Measurements from ENCODE around the gene CACNA1C.

The CACNA1C gene

DNA sequence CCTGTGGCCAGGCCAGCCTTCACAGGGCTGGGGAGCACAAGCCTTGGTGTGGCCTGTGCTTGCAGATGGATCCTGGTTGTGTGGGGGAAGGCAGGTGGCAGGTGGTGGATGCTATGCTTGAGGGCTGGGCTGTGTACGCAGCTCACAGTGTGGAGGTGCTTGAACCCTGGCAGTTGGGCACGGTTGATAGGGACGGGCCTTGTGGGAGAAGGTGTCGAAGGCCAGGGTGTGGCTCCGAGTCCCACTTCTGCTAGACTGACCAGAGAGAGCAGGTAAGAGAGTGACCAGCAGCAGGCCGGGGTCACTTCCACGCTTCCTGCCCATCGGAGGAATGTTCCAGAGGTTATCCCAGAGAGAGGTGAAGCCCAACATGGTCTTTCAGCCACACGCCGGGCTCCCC, 85.5 kb downstream of the CACNA1C start:
- DNase-seq (ENCODE audit: low read depth in 2 of 2), result no peak

- DNase-seq (ENCODE audit: low read depth in 2 of 2), result no peak
Observed at GRCh38 chr12:2138871-2139308, 86.1 kb downstream of the CACNA1C start.

DNA sequence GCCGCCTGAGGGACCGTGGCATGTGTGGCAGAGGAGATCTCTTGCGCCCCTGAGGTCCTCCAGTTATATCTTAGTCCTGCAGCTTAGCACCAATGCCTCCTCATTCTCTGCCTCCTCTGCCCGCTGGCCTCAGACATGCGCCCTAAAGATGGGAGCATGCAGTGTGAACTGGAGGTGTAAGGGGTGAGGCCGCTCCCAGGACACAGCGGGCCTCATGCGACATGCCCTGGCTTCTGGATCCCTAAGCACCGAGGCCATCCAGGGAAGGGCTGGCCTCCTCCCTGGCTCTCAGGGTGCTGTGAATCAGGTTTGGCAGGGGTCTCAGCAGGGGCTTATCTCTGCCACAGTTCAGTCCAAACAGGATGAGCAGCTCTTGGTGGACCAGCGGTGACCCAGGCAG, 86.9 kb downstream of the CACNA1C start:
- DNase-seq (ENCODE audit: low read depth in 2 of 2), result no peak

GRCh38 chr12:2140858-2141519, 88.2 kb downstream of the CACNA1C start:
- DNase-seq (ENCODE audit: low read depth in 2 of 2), result no peak

DNA sequence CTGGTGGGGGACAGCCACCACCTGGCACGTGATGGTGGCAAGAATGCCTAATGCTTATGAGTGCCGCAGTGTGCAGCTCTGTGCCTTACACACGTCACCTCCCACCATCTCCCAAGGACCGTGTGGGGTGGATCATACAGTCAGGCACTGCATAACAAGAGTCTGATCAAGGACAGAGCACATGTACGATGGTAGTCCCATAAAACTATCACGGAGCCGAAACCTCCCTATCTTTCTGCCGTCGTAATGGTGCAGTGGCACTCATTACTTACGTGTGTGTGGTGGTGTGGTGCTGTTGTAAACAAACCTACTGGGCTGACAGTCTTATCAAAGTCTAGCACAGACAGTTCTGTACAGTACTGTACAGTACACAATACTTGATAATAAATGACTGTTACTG, 89.3 kb downstream of the CACNA1C start:
- no peak for DNase-seq (ENCODE audit: low read depth in 2 of 2)

DNA sequence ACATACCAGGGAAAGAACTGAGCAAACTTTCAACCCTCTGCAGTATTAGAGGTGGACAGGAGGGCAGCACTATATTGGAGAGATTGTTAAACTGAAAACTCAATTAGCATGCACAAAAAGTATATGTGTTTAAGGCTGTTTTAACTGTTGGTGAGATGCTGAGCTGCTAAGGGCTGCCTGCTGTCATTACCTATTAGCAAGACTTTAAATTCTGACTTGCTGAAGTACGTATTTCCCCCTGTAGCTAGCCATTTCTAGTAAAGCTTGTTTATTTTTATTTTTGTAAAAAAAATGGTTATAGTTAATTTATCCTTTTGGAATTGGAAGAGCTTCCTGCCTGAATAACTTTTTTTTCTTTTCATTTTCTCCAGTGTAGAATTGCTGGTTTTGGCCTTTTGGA, 92.2 kb downstream of the CACNA1C start:
- no peak for DNase-seq (ENCODE audit: low read depth in 2 of 2)

DNA sequence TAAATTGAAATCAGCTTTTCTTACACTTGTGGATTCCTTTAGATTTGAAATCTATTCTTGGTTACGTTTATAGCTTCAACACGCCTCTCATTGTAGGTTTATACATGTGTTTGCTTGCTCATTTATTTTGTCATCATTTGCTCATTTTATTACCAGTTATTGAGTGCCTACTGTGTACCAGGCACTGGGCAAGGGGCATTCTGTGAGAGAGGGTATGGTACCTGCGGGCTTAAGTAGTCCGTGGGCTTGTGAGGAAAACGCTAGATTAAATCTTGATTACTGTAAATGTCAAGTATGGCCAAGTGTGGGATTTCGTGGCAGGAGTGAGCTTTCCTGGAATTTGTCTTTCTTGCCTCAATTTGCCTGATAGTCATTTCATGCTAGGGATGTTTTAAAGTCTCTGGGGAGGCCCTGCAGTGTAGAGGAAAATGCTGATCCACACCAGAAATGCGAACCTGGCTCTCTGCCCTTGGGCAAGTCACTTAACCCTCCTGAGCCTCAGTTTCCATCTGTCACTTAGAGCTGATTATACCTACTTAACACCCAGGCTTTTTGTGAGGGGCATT, 92.7 kb downstream of the CACNA1C start:
- no peak for DNase-seq (ENCODE audit: low read depth in 2 of 2)

- DNase-seq (ENCODE audit: low read depth in 2 of 2), result no peak
Observed at GRCh38 chr12:2147335-2147734, 94.5 kb downstream of the CACNA1C start.

- DNase-seq (ENCODE audit: low read depth in 2 of 2), result no peak
Observed at GRCh38 chr12:2149091-2149490, 96.3 kb downstream of the CACNA1C start.

DNA sequence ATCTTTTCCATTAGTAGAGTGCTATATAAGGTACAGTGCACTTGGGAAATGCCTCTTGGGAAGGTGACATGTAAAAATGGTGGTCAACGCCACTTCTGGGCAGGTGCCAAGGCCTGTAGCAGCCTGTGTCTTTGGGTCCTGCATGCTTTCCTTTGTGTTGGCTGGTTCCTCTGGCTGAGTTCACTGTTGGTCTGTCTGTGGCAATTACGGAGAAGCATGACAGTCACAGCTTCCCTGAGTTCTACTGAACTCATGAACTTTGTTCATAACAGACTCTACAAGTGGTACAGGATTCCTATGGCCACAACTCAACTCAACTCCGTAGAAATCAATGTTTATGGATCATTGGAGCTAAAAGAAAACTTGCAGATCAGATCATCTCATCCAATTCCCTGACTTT, 98.0 kb downstream of the CACNA1C start:
- DNase-seq (ENCODE audit: low read depth in 2 of 2), result no peak

GRCh38 chr12:2151391-2151790, 98.6 kb downstream of the CACNA1C start:
- no peak for DNase-seq (ENCODE audit: low read depth in 2 of 2)

- peak in 1 of 2 donors; percentile 13 for DNase-seq (ENCODE audit: low read depth in 2 of 2)
Observed at GRCh38 chr12:2152134-2152533, 99.3 kb downstream of the CACNA1C start.

DNA sequence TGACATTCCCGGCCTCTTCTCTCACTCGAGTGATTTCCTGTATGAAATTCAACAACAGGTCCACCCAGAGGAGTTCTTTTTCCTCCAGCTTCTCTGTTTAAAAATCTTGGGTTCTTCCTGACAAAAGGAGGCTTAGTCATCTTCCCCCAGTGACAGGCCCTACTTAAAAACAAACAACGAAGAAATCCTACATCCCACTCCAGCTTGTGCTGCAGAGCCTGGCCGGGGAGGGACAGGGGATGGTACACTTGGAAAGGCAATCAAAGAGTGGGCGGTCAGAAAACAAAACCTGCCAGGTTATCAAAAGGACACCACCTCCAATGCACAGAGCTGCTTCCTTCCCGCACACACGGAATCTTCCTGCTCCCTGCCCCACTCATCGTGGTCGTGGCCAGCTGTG, 101.3 kb downstream of the CACNA1C start:
- DNase-seq (ENCODE audit: low read depth in 2 of 2), result no peak

DNA sequence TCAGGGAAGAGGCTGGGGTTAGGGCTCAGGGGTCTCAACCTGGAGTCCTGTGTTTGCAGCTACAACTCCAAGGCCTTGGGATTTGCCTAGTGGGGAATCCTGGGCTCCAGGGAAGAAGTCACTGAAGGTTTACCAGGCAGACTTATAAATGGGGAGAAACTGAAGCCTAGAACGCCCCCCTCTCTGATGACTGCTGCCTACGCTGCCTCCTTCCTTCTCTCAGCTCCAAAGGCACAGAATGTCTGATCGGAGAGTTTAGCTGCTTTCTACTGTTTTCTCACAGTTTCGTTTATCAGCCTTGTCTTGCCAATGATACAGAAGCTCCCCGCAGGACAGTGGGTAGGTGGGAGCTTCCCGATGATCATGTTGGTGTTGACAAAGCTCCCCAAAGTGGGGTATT, 101.7 kb downstream of the CACNA1C start:
- no peak for DNase-seq (ENCODE audit: low read depth in 2 of 2)

DNA sequence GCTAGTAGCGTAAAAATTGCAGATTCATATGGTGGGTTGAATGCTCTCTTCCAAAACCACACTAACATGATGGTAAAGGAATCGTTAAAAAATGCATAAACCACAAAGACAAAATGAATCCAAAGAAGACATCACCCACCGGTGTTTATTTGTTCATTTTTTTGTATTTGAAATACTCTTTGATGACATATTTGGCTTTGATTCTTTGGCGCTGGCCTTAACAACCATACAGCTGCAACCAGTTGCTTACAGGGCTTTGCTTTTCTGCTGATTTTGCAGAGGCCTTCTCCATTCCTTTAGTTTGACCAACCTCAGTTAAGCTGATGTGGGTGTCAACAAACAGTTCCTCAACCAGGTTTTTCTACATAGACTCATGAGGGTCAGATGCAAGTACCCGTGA, 103.5 kb downstream of the CACNA1C start:
- no peak for DNase-seq (ENCODE audit: low read depth in 2 of 2)

DNA sequence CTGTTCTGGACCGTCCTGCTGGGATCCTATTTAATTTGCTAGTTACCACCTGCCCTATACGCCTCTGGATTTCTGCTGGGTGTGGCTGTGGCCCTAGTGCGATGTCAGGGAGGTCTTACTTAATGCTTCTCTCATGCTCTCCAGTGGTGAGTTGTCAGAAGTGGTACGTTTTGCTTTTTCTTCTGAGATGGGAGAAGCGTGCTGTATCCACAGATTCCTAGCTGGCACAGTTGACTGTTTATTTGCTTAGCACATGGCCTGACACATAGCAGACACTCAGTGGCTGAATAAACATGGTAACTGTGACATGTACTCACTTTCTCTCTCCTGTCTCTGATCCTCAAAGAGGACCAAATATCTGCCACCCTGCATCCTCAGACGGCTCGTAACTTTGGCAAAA, 107.3 kb downstream of the CACNA1C start:
- no peak for DNase-seq (ENCODE audit: low read depth in 2 of 2)

DNA sequence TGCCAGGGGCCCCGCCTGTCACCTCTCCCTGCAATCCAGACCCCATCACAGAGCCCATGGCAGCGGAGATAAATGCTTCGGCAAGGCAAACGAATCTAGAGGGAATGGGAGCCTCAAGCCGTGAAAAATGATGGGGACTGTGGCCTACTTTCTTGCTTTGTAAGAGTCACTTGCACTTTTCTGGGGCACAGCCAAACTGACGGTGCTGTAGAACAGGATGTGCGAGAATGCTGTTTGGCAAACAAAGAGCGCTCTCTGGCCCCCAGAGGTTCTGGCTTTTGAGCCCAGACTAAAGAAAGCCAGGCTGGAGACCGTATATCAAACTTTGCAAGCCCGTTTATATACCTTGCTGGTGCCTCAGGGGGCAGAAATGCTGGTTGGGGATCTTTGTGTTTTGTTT, 108.7 kb downstream of the CACNA1C start:
- DNase-seq (ENCODE audit: low read depth in 2 of 2), result no peak

- no peak for DNase-seq (ENCODE audit: low read depth in 2 of 2)
Observed at GRCh38 chr12:2163177-2163941, 110.6 kb downstream of the CACNA1C start.

GRCh38 chr12:2165021-2165420, 112.2 kb downstream of the CACNA1C start:
- DNase-seq (ENCODE audit: low read depth in 2 of 2), result no peak

GRCh38 chr12:2165927-2166326, 113.1 kb downstream of the CACNA1C start:
- no peak for DNase-seq (ENCODE audit: low read depth in 2 of 2)

DNA sequence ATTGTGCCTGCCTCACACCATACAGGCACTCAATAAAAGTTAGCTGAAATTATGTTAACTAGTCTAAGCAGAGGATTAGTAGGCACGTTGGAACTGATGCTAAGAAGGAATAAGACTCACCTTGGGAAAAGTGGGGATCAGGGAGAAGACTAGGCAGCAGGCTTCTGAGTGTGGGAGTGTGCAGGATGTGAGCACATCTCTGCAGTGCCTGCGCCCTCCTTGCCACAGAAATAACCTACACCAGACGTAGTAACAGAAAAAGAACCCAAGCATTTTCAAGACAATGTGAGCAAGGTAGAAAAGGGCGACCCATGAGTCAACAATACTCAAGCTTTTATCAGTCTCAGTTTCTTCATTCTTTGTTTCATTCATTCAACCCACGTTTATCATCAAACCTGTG, 113.9 kb downstream of the CACNA1C start:
- no peak for DNase-seq (ENCODE audit: low read depth in 2 of 2)

GRCh38 chr12:2167231-2167630, 114.4 kb downstream of the CACNA1C start:
- DNase-seq (ENCODE audit: low read depth in 2 of 2), result no peak

DNA sequence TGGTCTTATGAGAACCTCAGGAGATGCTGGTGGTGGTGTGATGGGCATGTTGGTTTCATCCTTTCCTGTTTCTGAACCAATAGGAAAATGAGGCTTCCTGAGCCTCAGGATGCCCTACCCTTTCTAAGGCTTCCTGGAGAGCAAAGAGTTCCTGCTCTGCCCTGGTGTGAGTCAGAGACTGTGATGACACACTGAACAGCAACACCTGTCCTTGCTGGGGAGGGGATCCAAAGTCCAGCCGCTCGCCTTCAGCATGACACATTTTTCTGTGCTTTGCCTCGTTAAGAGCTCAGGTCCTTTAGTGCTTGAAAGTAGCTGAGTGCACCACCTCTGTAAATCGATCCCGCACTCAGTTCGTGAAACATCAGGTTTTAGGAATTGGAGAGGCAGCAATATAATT, 116.0 kb downstream of the CACNA1C start:
- DNase-seq (ENCODE audit: low read depth in 2 of 2), result no peak
